HFF-Myc (cell line): ENCODE results near the gene COL26A1.

ENCODE experiments used
- DNase-seq: peaks from one replicate; pipeline ENCODE4 v3.0.0-alpha.2; 2011; ENCODE audit warnings: low read depth; ENCODE audit errors: extremely low read depth
- H3K4me3 ChIP-seq: replicated peaks from 2 replicates; pipeline ENCODE4 v1.5.1; 2011; ENCODE audit warnings: low read depth, mild to moderate bottlenecking, control low read depth, low read length
- CTCF ChIP-seq: IDR thresholded peaks from 2 replicates; pipeline ENCODE4 v1.5.1; 2012; ENCODE audit warnings: mild to moderate bottlenecking, low read depth, low read length, control low read depth; ENCODE audit errors: missing control alignments

The COL26A1 gene

GRCh38 chr7:101543242-101543766 is 180.6 kb downstream of the COL26A1 start:
- TF ChIP-seq CTCF, result no peak
- no peak for DNase-seq
- no peak overlapping the region for H3K4me3 ChIP-seq

- no peak for DNase-seq
- TF ChIP-seq CTCF, result no peak
- H3K4me3 ChIP-seq, result no peak overlapping the region
Measured at GRCh38 chr7:101543846-101544245, 181.2 kb downstream of the COL26A1 start.

GRCh38 chr7:101545441-101546190 is 182.9 kb downstream of the COL26A1 start:
- no peak for TF ChIP-seq CTCF

GRCh38 chr7:101546308-101546936 is 183.7 kb downstream of the COL26A1 start:
- DNase-seq, result no peak
- TF ChIP-seq CTCF, result no peak

More at GRCh38 chr7:101545441-101546190, 182.9 kb downstream of the COL26A1 start:
- H3K4me3 ChIP-seq, result no peak overlapping the region
- no peak for DNase-seq

GRCh38 chr7:101547022-101547915 is 184.6 kb downstream of the COL26A1 start:
- no peak for TF ChIP-seq CTCF
- DNase-seq, result no peak
- H3K4me3 ChIP-seq, result no peak overlapping the region

More at GRCh38 chr7:101546308-101546936, 183.7 kb downstream of the COL26A1 start:
- H3K4me3 ChIP-seq, result no peak overlapping the region

GRCh38 chr7:101547916-101548661 is 185.4 kb downstream of the COL26A1 start:
- DNase-seq, result no peak
- no peak overlapping the region for H3K4me3 ChIP-seq
- no peak for TF ChIP-seq CTCF
